Measurements from ENCODE around the gene PSD4. TPM values are rescaled to one million over a fixed set of nuclear protein-coding genes. Genes with fewer than 3 reads are reported as not detected.

PSD4 gene
- total RNA-seq, 1 donor from 2014 or later = 2.6 TPM

Other genes starting within 250 kb of the PSD4 start
- gene IL36G, start 196.0 kb upstream of the PSD4 start, total RNA-seq = not detected
- not detected for gene IL36A, start 168.5 kb upstream of the PSD4 start, total RNA-seq
- gene IL36B, start 121.1 kb upstream of the PSD4 start, total RNA-seq = not detected
- not detected for gene IL36RN, start 114.8 kb upstream of the PSD4 start, total RNA-seq
- gene IL1F10, start 106.0 kb upstream of the PSD4 start, total RNA-seq = not detected
- gene IL1RN, start 46.4 kb upstream of the PSD4 start, total RNA-seq = 0.51 TPM
- 0.35 TPM for gene PAX8, start 105.0 kb downstream of the PSD4 start, total RNA-seq

Data from Right ventricle myocardium superior (tissue), 1 donor.